Fibroblast of pulmonary artery (primary cell): ENCODE measurements around the gene CENPI.
A peak's percentile ranks its signal among the peaks of the same experiment; 100 is the strongest.
"Not testable (repeated sequence)": the region's sequence is repeated elsewhere in the genome, so short reads cannot be mapped to it uniquely, and the experiment has no call there.

Experiments
- DNase-seq: peaks from one replicate; pipeline ENCODE4 v3.0.0-alpha.2; 2010; ENCODE audit warnings: low read depth
- H3K4me3 ChIP-seq: replicated peaks from 2 replicates; pipeline ENCODE4 v1.5.1; 2011; ENCODE audit warnings: low read depth, mild to moderate bottlenecking, control low read depth, low read length, moderate library complexity
- TF ChIP-seq, protein P1 (sequence below): IDR thresholded peaks from 2 replicates; pipeline ENCODE4 v1.5.1; 2011; ENCODE audit warnings: mild to moderate bottlenecking, control low read depth, low read length, inconsistent platforms; ENCODE audit errors: missing control alignments

The CENPI gene, protein sequence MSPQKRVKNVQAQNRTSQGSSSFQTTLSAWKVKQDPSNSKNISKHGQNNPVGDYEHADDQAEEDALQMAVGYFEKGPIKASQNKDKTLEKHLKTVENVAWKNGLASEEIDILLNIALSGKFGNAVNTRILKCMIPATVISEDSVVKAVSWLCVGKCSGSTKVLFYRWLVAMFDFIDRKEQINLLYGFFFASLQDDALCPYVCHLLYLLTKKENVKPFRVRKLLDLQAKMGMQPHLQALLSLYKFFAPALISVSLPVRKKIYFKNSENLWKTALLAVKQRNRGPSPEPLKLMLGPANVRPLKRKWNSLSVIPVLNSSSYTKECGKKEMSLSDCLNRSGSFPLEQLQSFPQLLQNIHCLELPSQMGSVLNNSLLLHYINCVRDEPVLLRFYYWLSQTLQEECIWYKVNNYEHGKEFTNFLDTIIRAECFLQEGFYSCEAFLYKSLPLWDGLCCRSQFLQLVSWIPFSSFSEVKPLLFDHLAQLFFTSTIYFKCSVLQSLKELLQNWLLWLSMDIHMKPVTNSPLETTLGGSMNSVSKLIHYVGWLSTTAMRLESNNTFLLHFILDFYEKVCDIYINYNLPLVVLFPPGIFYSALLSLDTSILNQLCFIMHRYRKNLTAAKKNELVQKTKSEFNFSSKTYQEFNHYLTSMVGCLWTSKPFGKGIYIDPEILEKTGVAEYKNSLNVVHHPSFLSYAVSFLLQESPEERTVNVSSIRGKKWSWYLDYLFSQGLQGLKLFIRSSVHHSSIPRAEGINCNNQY

DNA sequence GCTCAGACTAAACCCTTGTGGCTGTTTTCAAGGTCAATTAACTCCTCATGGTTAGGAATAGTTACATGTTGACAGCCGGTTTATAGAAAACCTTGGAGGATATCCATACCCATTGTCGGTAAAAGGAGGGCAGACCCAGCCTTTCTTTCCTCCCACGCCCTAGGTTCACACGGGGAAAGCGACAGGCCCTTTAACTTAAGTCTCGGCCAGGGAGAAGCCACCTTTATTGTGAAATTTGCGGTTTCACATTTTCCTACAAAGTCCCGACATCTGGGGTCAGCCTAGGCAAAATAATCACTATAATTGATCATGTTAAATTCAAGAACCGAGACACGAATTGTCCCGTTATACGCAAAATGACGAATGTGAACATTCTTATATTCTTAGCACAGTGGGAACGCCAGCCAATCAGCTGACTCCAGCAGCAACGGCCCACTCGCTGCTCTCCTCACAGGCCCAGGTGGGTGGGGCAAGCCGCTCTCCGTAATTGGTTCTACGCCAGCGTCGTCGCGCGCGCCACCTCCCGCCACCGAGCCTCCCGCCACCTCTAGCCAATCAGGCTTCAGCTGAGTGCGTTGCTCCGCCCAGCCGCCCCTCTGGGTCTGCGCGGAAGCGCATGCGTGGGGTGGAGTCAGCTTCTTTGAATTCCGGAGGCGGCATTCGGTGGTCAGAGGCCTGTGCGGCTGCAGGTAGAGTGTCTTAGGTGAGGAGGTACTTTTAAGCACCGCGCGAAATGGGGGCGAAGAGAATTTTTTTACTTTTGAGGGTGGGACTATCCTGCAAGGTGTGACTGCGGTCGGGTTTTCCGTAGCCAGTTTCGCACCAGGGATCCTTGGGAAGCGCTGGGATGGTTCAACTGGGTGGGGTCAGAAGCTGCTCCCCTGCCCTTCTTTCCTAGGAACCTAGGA lies at the start of gene CENPI:
Gene CENPI (plus strand): TSS at position 659 of the 908 bp plus-strand sequence. CDS start 2,867 bp downstream, outside the sequence.
- peak within 1 kb of the TSS; percentile 61 for H3K4me3 ChIP-seq
- DNase-seq = peak; percentile 95
- TF ChIP-seq, protein P1, sequence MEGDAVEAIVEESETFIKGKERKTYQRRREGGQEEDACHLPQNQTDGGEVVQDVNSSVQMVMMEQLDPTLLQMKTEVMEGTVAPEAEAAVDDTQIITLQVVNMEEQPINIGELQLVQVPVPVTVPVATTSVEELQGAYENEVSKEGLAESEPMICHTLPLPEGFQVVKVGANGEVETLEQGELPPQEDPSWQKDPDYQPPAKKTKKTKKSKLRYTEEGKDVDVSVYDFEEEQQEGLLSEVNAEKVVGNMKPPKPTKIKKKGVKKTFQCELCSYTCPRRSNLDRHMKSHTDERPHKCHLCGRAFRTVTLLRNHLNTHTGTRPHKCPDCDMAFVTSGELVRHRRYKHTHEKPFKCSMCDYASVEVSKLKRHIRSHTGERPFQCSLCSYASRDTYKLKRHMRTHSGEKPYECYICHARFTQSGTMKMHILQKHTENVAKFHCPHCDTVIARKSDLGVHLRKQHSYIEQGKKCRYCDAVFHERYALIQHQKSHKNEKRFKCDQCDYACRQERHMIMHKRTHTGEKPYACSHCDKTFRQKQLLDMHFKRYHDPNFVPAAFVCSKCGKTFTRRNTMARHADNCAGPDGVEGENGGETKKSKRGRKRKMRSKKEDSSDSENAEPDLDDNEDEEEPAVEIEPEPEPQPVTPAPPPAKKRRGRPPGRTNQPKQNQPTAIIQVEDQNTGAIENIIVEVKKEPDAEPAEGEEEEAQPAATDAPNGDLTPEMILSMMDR = no peak

DNA sequence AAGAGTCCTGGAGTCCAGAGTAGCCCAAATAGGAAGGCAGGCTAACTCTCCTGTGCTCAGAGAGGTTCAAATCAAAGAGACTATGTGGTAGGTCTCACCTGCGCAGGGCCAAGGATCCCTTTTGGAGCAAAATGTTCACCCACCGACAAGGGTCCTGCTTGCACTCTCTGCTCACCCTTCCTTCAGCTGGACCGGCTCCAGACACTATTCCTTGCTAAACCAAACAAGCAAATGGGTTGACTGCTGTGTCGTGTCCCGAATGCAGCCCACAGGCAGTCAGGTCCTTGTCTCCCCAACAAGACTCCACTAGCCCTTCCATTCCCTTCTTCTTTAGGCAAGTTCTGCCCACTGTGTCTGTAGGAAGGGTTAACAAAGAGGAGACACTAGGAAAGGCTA lies 46.9 kb upstream of the CENPI start:
- H3K4me3 ChIP-seq = peak overlapping the region; percentile 66
- DNase-seq = no peak
- TF ChIP-seq, protein P1 = no peak

DNA sequence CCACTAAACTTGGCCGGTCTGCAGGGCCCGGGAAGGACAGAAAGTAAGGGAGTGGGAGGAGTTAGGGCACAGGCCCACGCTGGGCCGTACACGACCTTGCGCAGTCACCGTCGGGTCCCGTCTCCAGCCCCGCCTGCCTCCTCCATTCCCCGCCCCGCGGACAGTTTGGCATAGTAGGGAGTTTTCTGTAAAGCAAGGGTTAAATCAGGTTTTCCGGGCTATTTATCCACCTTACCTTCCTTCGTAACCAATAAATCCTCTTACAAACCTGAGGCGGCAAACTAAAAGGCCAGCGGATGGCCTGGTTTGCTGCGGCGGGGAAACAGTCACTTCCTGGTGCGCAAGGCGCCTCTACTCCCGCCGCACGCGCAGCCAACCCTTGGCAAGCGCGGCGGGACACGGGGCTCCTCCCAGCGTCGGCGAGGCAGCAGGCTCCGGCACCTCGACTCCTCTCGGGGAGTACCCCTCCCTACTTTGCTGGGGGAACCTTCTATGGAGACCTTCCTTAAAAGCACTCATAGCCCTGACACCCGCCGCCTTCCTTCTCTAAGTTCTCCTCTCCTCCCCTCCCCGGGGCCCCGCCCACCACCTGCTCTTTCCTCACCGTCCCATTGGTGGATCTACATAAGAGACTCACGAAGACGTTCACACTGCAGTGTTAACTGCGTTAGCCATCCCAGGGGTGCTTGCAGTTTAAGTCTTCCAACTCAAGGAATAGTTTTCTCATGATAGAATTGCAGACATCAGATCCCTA lies 46.3 kb upstream of the CENPI start, which contains the start of gene TRMT2B:
Gene TRMT2B (minus strand): TSS at position 563 of the 754 bp plus-strand sequence. CDS start 9,822 bp downstream, outside the sequence.
- peak within 1 kb of the TSS; percentile 66 for H3K4me3 ChIP-seq
- TF ChIP-seq, protein P1 = no peak
- DNase-seq = peak; percentile 69

DNA sequence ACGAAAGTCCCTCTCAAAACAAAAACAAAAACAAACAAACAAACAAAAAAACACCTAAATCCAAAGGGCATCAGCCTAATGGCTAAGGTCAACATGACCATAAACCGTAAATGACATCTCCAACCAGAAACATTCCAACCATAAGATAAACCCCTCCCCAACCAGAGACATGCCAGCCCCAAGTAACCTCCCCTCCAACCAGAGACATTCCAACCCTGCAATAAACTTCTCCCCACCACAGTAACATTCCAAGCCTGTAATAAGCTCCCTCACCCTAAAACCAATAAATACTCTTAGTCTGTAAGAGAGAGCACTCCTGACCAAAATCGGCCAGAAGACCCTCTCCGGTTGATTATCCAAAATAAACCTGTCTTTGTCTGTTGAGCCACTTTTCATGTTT lies 41.5 kb upstream of the CENPI start:
- DNase-seq, H3K4me3 ChIP-seq: not testable (repeated sequence)

DNA sequence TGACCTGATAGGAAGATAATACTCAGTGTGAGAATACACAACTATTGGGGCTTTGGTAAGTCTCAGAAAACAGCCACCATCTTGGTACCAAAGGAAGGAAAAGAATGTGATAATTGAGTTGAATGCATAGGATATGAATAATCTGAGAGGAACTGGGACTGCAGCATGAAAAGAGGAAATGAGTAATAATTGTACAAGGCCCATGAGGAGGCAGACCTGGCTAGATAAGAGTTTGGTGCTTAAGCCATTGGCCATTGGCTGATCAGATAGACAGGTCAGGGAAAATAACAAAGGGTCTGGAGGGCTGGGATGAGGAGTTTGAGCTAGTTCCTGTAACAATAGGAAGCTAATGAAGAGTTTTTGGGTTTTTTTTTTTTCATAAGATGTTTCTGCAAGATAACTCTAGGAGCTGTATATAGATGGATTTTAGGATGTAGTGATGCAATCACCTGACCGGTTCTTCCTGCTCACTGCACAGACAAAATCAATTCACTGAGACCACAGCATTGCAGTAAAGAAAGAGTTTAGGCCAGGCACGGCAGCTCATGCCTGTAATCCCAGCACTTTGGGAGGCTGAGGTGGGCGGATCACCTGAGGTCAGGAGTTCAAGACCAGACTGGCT lies 40.8 kb upstream of the CENPI start:
- no peak overlapping the region for H3K4me3 ChIP-seq
- DNase-seq = peak; percentile 75
- TF ChIP-seq, protein P1 = no peak

DNA sequence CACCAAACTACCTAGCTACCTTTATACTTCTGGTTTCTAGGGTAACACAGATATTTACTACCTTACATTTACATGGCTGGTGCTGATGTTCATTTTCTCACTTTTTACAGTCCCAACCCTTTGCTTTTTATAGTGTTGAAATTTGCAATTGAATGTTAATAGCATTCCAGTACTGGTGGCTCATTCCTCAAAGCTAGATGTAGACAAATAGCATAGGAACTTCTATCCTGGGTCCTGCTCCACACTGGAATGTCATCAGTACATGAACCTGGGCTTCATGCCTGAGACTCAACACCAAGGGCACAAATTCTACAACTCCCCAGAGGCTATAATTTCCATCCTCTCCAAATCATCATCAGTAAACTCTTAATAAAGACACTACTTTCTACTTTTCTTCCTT lies 35.8 kb upstream of the CENPI start:
- no peak overlapping the region for H3K4me3 ChIP-seq
- DNase-seq = no peak
- TF ChIP-seq, protein P1 = no peak
